Keratinocyte (primary cell): ENCODE data around the gene DACT2.

ENCODE experiments used
- CTCF ChIP-seq, 3 experiments: IDR thresholded peaks in 1 of 3; conservative IDR thresholded peaks in 1 of 3; optimal IDR thresholded peaks in 1 of 3; 2 replicates in 2 of 3; 3 replicates in 1 of 3; pipeline versions ENCODE3 to v1.5.1; 2011; ENCODE audit warnings: low read length in 3 of 3, mild to moderate bottlenecking in 3 of 3, moderate library complexity in 2 of 3, control low read depth in 1 of 3, inconsistent platforms in 1 of 3; ENCODE audit not compliant: insufficient read depth in 2 of 3; ENCODE audit errors: extremely low read depth in 1 of 3
- EZH2 ChIP-seq: IDR thresholded peaks from one replicate; pipeline ENCODE4 v1.6.1; 2012; ENCODE audit warnings: inconsistent platforms, mild to moderate bottlenecking, low read length, moderate library complexity

- no peak for TF ChIP-seq CTCF (optimal IDR thresholded peaks at IDR 0.05 in 1 of 3, IDR thresholded peaks at IDR 0.05 in 1 of 3, conservative IDR thresholded peaks at IDR 0.05 in 1 of 3; ENCODE audit: extremely low read depth in 1 of 3, insufficient read depth in 2 of 3, low read length in 3 of 3)
- TF ChIP-seq EZH2: no peak
These were observed 39.3 kb downstream of the DACT2 start for GRCh38 chr6:168280020-168280898.
